GM23338 (cell line): ENCODE data around the gene LLGL2. TPM values are rescaled to one million over a fixed set of nuclear protein-coding genes. Genes with fewer than 3 reads are reported as not detected.

Experiments
- REST ChIP-seq: IDR thresholded peaks from one replicate; pipeline ENCODE4 v1.6.1; 2018; ENCODE audit warnings: antibody characterized with exemption; ENCODE audit not compliant: unreplicated experiment
- microRNA-seq: library from miRNA; unstranded; fragments of <30 nt; microRNA quantifications from one replicate; pipeline ENCODE4, GENCODE V29; 2017
- polyA plus RNA-seq: library from polyadenylated mRNA; unstranded; fragments of >200 nt; fragmentation: Nextera tagmentation; extraction: Ambion mirVana; gene quantifications from 2 replicates; pipeline ENCODE4 v1.2.1, GENCODE V29; 2016
- total RNA-seq: library from RNA; depleted of rRNA; stranded (reverse); fragments of >200 nt; shearing (Covaris generic); gene quantifications from 2 replicates; pipeline ENCODE4 v1.2.3, GENCODE V29; 2014; rRNA removed

Gene LLGL2
- total and polyA plus RNA-seq, 2 experiments from 2014 or later = 62.5 to 78.5 TPM

GRCh38 chr17:75624021-75624420, 98.5 kb downstream of the LLGL2 start (continued):
- no peak for TF ChIP-seq REST

Small RNA genes within 50 kb of the gene (microRNA-seq; reads per million reads assigned to microRNA genes)
- not detected for gene MIR6785

Other genes starting within 250 kb of the LLGL2 start
- 16.3 and 22.4 TPM in 2 replicates for gene SLC25A19, start 236.3 kb upstream of the LLGL2 start, total RNA-seq
- gene SLC25A19, start 236.3 kb upstream of the LLGL2 start, polyA plus RNA-seq = 17.9 and 19.4 TPM in 2 replicates
- gene GRB2, start 120.0 kb upstream of the LLGL2 start, total RNA-seq = 112 and 121 TPM in 2 replicates
- gene GRB2, start 120.0 kb upstream of the LLGL2 start, polyA plus RNA-seq = 89.0 and 99.9 TPM in 2 replicates
- gene TMEM94, start 69.1 kb upstream of the LLGL2 start, total RNA-seq = 36.6 and 66.0 TPM in 2 replicates
- gene TMEM94, start 69.1 kb upstream of the LLGL2 start, polyA plus RNA-seq = 21.9 and 24.0 TPM in 2 replicates
- 17.7 and 21.5 TPM in 2 replicates for gene CASKIN2, start 10.2 kb upstream of the LLGL2 start, total RNA-seq
- 4.7 and 4.9 TPM in 2 replicates for gene CASKIN2, start 10.2 kb upstream of the LLGL2 start, polyA plus RNA-seq
- 61.9 and 62.5 TPM in 2 replicates for gene TSEN54, start 9.2 kb upstream of the LLGL2 start, total RNA-seq
- gene TSEN54, start 9.2 kb upstream of the LLGL2 start, polyA plus RNA-seq = 45.9 and 48.2 TPM in 2 replicates
- 7.2 and 12.4 TPM in 2 replicates for gene MYO15B, start 62.1 kb downstream of the LLGL2 start, total RNA-seq
- gene MYO15B, start 62.1 kb downstream of the LLGL2 start, polyA plus RNA-seq = 3.8 and 6.6 TPM in 2 replicates
- gene SMIM5, start 107.7 kb downstream of the LLGL2 start, total RNA-seq = not detected in 2 replicates
- gene SMIM5, start 107.7 kb downstream of the LLGL2 start, polyA plus RNA-seq = 0.16 TPM in 1 of 2 replicates, not detected in the other
- gene RECQL5, start 141.5 kb downstream of the LLGL2 start, total RNA-seq = 23.3 and 24.5 TPM in 2 replicates
- 19.9 and 20.0 TPM in 2 replicates for gene RECQL5, start 141.5 kb downstream of the LLGL2 start, polyA plus RNA-seq
- gene SAP30BP, start 141.6 kb downstream of the LLGL2 start, total RNA-seq = 44.9 and 60.9 TPM in 2 replicates
- 95.0 and 97.9 TPM in 2 replicates for gene SAP30BP, start 141.6 kb downstream of the LLGL2 start, polyA plus RNA-seq
- 9.7 and 10.3 TPM in 2 replicates for gene ITGB4, start 195.8 kb downstream of the LLGL2 start, total RNA-seq
- 4.2 and 6.1 TPM in 2 replicates for gene ITGB4, start 195.8 kb downstream of the LLGL2 start, polyA plus RNA-seq
- 30.5 TPM in 2 replicates for gene GALK1, start 239.5 kb downstream of the LLGL2 start, total RNA-seq
- gene GALK1, start 239.5 kb downstream of the LLGL2 start, polyA plus RNA-seq = 31.7 and 34.7 TPM in 2 replicates